HG02885 (cell line): ENCODE measurements around the gene DISC1.
"Not testable (repeated sequence)": the region's sequence is repeated elsewhere in the genome, so short reads cannot be mapped to it uniquely, and the experiment has no call there.

ENCODE experiments used
- ATAC-seq: cut with Tn5 transposase; IDR thresholded peaks from one replicate; pipeline ENCODE4 v1.9.1; 2021; ENCODE audit warnings: mild to moderate bottlenecking; ENCODE audit not compliant: unreplicated experiment, poor library complexity

Gene DISC1

GRCh38 chr1:231626535-231626950, at the start of gene DISC1:
Gene DISC1 (plus strand): TSS chr1:231626790. CDS start chr1:231626868, 78 bp downstream.
- peak; percentile 69 for ATAC-seq

- ATAC-seq, result no peak
Observed at GRCh38 chr1:231576804-231577718, 49.5 kb upstream of the DISC1 start.

GRCh38 chr1:231580874-231581273, 45.7 kb upstream of the DISC1 start:
- ATAC-seq, result no peak

DNA sequence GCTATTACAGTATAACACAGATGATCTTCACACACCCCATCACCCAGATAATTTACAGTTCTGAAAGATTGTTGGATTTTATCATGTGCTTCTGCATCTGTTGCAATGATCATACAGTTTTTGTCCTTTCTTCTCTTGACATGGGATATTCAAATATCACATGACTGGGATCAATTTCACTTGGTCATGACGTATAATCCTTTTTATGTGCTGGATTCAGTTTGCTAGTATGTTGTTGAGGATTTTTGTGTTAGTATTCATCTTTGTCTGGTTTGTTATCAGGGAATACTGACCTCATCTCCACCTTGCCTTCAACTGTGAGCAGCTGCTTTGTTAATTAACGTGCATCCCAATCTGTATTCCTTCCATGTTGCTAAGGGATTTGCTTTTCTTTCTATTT, 44.7 kb upstream of the DISC1 start:
- no peak for ATAC-seq

DNA sequence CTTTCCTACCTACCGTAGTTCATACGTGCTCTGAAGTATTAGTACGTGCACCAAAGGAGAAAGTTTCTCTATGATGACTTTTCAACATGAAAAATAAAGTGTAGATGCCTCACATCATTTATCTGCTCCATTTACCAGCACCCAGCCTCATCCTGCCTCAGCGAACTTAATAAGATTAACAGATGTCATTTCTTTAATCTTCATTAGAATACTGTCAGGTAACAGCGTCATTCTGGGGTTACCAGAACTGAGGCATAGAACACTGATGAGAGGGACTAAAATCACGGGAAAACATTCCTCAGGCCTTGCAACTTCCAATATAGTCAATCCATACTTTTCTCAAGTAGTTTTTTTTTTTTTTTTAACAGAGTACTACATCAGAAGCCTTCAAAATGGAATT, 43.2 kb upstream of the DISC1 start:
- ATAC-seq, result no peak

- ATAC-seq, result no peak
Observed at GRCh38 chr1:231584117-231584516, 42.5 kb upstream of the DISC1 start.

- ATAC-seq, result no peak
Observed at GRCh38 chr1:231584921-231585320, 41.7 kb upstream of the DISC1 start.

GRCh38 chr1:231590453-231591198, 36.0 kb upstream of the DISC1 start:
- peak; percentile 67 for ATAC-seq

DNA sequence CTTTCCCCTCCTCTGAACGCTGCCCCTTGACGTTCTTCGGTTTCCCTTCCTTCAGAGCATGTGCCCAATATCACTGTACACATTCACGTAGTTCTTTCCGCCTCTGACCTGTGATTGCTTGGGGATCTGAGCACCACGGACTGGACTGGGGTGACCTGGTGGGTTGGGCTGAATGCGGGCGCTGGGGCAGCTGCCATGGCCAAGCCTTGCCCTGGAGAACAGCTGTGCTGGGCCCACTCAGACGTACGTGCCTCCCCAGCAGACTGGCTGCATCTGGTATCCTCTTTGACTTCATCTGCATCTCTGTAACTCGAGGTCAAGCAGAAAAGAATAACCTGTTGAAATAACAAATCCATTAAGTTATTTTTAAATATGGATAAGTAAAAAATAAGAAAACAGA, 35.1 kb upstream of the DISC1 start:
- no peak for ATAC-seq

GRCh38 chr1:231592809-231593208, 33.8 kb upstream of the DISC1 start:
- ATAC-seq, result no peak

- not testable (repeated sequence) for ATAC-seq
Observed at GRCh38 chr1:231593264-231593663, 33.3 kb upstream of the DISC1 start.

DNA sequence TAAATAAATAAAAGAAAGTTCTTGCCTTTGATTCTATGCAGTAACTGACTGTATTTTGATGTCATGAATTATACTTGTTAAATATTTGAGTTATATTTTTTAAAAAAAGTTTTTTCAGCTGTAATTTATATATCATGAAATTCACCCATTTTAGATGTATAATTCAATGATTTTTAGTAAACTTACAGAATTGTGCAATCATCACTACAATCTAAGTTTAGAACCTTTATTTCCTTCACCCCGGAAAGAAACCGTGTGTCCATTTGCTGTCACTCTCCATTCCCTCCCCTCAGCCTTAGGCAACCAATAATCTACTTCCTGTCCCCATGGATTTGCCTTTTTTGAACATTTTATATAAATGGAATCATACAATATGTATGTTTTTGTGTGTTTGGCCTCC, 32.5 kb upstream of the DISC1 start:
- ATAC-seq, result no peak

DNA sequence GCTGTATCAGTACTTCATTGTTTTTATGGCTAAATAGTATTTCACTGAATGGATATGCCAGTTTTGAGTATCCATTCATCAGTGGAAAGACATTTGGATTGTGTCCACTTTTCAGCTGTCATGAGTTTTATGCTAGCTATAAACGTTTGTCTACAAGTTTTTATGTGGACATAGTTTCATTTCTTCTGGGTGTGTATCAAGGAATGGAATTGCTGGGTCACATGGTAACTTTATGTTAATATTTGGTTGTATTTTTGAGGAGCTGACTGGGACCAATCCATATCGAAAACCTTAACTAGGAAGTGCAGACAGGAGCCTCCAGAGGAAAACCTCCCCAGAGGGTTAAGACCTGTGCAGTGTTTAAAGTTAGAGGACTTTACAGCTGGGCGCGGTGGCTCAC, 31.8 kb upstream of the DISC1 start:
- no peak for ATAC-seq

DNA sequence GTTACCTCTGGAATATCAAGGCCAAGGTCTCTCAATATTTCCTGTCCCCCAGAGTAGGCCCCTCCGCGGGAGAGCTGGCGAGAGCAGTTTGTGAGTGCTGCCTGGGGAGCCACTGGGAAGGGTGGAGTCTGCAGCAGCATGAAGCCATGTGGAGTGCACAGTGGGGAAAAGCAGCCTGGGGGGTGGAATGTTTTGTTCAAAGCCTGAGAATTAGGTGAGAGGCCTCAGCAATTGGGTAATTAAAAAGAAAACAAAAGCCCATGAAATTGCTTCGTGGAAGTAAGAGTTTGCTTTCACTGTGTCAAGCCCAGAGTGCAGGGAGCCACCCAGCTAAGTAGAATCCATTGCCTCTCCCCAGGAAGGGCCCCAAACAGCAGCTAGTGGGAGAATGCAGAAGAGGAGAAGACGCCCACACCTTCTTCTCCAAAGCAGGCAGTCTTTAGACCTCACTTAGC, 30.2 kb upstream of the DISC1 start:
- ATAC-seq, result no peak

DNA sequence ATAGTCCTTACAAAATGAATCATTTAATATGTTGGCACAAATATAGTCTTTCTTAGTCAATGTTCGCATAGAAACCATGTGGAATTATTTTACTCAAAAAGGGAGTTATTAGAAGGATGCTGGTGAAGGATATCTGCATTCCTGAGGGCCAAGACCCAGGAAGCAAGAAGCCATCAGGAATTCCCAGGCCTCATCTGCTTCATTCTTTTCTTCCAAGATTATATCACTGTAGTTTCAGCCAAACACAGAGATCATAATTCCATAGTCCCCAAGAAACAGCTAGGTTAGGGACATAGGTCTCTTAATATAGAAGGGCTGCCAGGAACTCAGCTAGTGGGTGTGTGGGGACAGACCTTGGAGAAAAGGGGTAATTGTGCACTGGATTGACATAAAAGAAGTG, 28.6 kb upstream of the DISC1 start:
- no peak for ATAC-seq

- no peak for ATAC-seq
Observed at GRCh38 chr1:231600458-231600976, 26.1 kb upstream of the DISC1 start.

GRCh38 chr1:231601824-231602672, 24.5 kb upstream of the DISC1 start:
- ATAC-seq, result no peak

DNA sequence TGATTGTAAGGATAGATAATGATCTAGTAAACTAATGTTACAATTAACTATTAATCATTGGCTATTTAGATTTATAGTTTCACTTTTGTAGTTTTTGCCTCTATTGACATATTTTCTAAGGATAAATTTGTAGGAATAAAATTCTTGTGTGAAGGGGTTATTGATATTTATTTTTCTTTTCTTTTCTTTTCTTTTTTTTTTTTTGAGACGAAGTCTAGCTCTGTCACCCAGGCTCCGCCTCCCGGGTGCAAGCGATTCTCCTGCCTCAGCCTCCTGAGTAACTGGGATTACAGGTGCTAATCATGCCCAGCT, 24.0 kb upstream of the DISC1 start:
- no peak for ATAC-seq

GRCh38 chr1:231603598-231604275, 22.9 kb upstream of the DISC1 start:
- peak; percentile 65 for ATAC-seq

- ATAC-seq, result no peak
Observed at GRCh38 chr1:231604276-231604621, 22.3 kb upstream of the DISC1 start.
